Neural progenitor cell (in vitro differentiated cells): ENCODE measurements around the gene ARIH1. TPM values are rescaled to one million over a fixed set of nuclear protein-coding genes. Genes with fewer than 3 reads are reported as not detected.

Experiments
- DNase-seq: peaks from one replicate; pipeline ENCODE4 v3.0.0-alpha.2; 2016; ENCODE audit warnings: low spot score
- H2AFZ ChIP-seq: fragments of 200-600 bp; sonication (generic); replicated peaks from 2 replicates; pipeline ENCODE4 v1.6.1; 2016; ENCODE audit warnings: antibody characterized with exemption
- H3F3A ChIP-seq: fragments of 200-600 bp; sonication (generic); 2 replicates; pipeline ENCODE4 v1.6.1; 2016; ENCODE audit warnings: antibody characterized with exemption, low read depth
- H3K27ac ChIP-seq: fragments of 200-600 bp; sonication (generic); 2 replicates; pipeline ENCODE4 v1.5.1; 2016; ENCODE audit warnings: mild to moderate bottlenecking
- H3K27me3 ChIP-seq: fragments of 200-600 bp; sonication (generic); 2 replicates; pipeline ENCODE4 v1.6.1; 2016; ENCODE audit warnings: mild to moderate bottlenecking, moderate library complexity
- H3K36me3 ChIP-seq: fragments of 200-600 bp; sonication (generic); 2 replicates; pipeline ENCODE4 v1.5.1; 2016
- H3K4me1 ChIP-seq: fragments of 200-600 bp; sonication (generic); 2 replicates; pipeline ENCODE4 v1.6.1; 2016; ENCODE audit warnings: mixed run types
- H3K4me2 ChIP-seq: fragments of 200-600 bp; sonication (generic); 2 replicates; pipeline ENCODE4 v1.6.1; 2016
- H3K4me3 ChIP-seq: fragments of 200-600 bp; sonication (generic); 2 replicates; pipeline ENCODE4 v1.5.1; 2016
- H3K79me2 ChIP-seq: fragments of 200-600 bp; sonication (generic); 2 replicates; pipeline ENCODE4 v1.6.1; 2016; ENCODE audit warnings: low read depth
- H3K9ac ChIP-seq: fragments of 200-600 bp; sonication (generic); 2 replicates; pipeline ENCODE4 v1.6.1; 2016
- H3K9me3 ChIP-seq: fragments of 200-600 bp; sonication (generic); 2 replicates; pipeline ENCODE4 v1.5.1; 2016; ENCODE audit warnings: low read depth
- H4K20me1 ChIP-seq: fragments of 200-600 bp; sonication (generic); 2 replicates; pipeline ENCODE4 v1.6.1; 2016; ENCODE audit warnings: low read depth
- H3K27ac Mint-ChIP-seq: 3 replicates; pipeline ENCODE4 v1.8.0; 2021; ENCODE audit warnings: mixed read lengths
- H3K27me3 Mint-ChIP-seq: 2 replicates; pipeline ENCODE4 v1.8.0; 2022; ENCODE audit warnings: low read depth, mild to moderate bottlenecking, inconsistent platforms, moderate library complexity, mixed read lengths; ENCODE audit not compliant: insufficient read depth
- H3K36me3 Mint-ChIP-seq: 3 replicates; pipeline ENCODE4 v1.8.0; 2021; ENCODE audit warnings: mixed read lengths
- H3K4me1 Mint-ChIP-seq: 3 replicates; pipeline ENCODE4 v1.8.0; 2021; ENCODE audit warnings: mixed read lengths
- H3K4me3 Mint-ChIP-seq: 3 replicates; pipeline ENCODE4 v1.8.0; 2021; ENCODE audit warnings: mild to moderate bottlenecking, moderate library complexity, mixed read lengths
- H3K9me3 Mint-ChIP-seq: 3 replicates; pipeline ENCODE4 v1.8.0; 2020; ENCODE audit warnings: mixed read lengths
- CTCF ChIP-seq: fragments of 200-600 bp; sonication (generic); IDR thresholded peaks from 2 replicates; pipeline ENCODE4 v1.5.1; 2017; ENCODE audit warnings: antibody characterized with exemption, mild to moderate bottlenecking
- EZH2 ChIP-seq: fragments of 200-600 bp; sonication (generic); IDR thresholded peaks from 2 replicates; pipeline ENCODE4 v1.6.1; 2017; ENCODE audit warnings: antibody characterized with exemption, mild to moderate bottlenecking, moderate library complexity
- EZH2phosphoT487 ChIP-seq: fragments of 200-600 bp; sonication (generic); IDR thresholded peaks from 2 replicates; pipeline ENCODE4 v1.6.1; 2017; ENCODE audit warnings: antibody characterized with exemption
- total RNA-seq: library from RNA; depleted of rRNA; stranded (reverse); fragments of >200 nt; gene quantifications from 2 replicates; pipeline ENCODE4 v1.2.3, GENCODE V29; 2015; ENCODE audit warnings: low replicate concordance

Gene ARIH1
- total RNA-seq, 1 donor from 2014 or later, result 68.0 TPM

GRCh38 chr15:72541674-72542073, 67.5 kb downstream of the ARIH1 start:
- H3K36me3 Mint-ChIP-seq, result peaks cover 27% of the 10 kb centered on the region
- Histone ChIP-seq H3K36me3 (peaks cover 14% of the 10 kb centered on the region), H3K79me2 (peaks cover 90% of the 10 kb centered on the region), H3K4me3 (no peak overlapping the region), H3F3A (peaks cover 5% of the 10 kb centered on the region), H3K4me2 (no peak overlapping the region), H3K27ac (no peak overlapping the region), H4K20me1 (peaks cover 15% of the 10 kb centered on the region), H3K9me3 (peaks cover 12% of the 10 kb centered on the region), H3K9ac (no peak overlapping the region), H2AFZ (no peak overlapping the region), H3K27me3 (no peaks in the 10 kb centered on the region), H3K4me1 (no peaks in the 10 kb centered on the region)
- H3K27me3 Mint-ChIP-seq, result no peaks in the 10 kb centered on the region
- H3K27ac Mint-ChIP-seq, result no peak overlapping the region
- H3K4me1 Mint-ChIP-seq, result no peaks in the 10 kb centered on the region
- TF ChIP-seq EZH2 (no peak), CTCF (no peak), EZH2phosphoT487 (no peak)
- H3K4me3 Mint-ChIP-seq, result no peak overlapping the region
- no peak for DNase-seq
- peaks cover 17% of the 10 kb centered on the region for H3K9me3 Mint-ChIP-seq

- Mint-ChIP-seq H3K4me3 (no peak overlapping the region), H3K36me3 (peaks cover 18% of the 10 kb centered on the region), H3K27ac (no peak overlapping the region), H3K9me3 (peaks cover 9% of the 10 kb centered on the region), H3K27me3 (no peaks in the 10 kb centered on the region), H3K4me1 (no peaks in the 10 kb centered on the region)
- peaks cover 9% of the 10 kb centered on the region for H3K36me3 ChIP-seq
- no peak overlapping the region for H3K4me3 ChIP-seq
- DNase-seq, result no peak
- no peak for TF ChIP-seq CTCF
- TF ChIP-seq EZH2phosphoT487, result no peak
- TF ChIP-seq EZH2, result no peak
- no peak overlapping the region for H2AFZ ChIP-seq
- no peaks in the 10 kb centered on the region for H3K27me3 ChIP-seq
- no peak overlapping the region for H3K27ac ChIP-seq
- H3K4me1 ChIP-seq, result no peaks in the 10 kb centered on the region
- H3K9me3 ChIP-seq, result peaks cover 10% of the 10 kb centered on the region
- peaks cover 81% of the 10 kb centered on the region for H3K79me2 ChIP-seq
- peaks cover 24% of the 10 kb centered on the region for H4K20me1 ChIP-seq
- no peak overlapping the region for H3K4me2 ChIP-seq
- no peak overlapping the region for H3K9ac ChIP-seq
- peaks cover 5% of the 10 kb centered on the region for H3F3A ChIP-seq
Measured at GRCh38 chr15:72545156-72545555, 71.0 kb downstream of the ARIH1 start.

- peaks cover 68% of the 10 kb centered on the region for H3K79me2 ChIP-seq
- no peaks in the 10 kb centered on the region for H3K9me3 ChIP-seq
- H3K4me3 ChIP-seq, result no peak overlapping the region
- peaks cover 48% of the 10 kb centered on the region for H4K20me1 ChIP-seq
- H3K4me2 ChIP-seq, result no peak overlapping the region
- H3F3A ChIP-seq, result no peaks in the 10 kb centered on the region
- Mint-ChIP-seq H3K9me3 (no peaks in the 10 kb centered on the region), H3K4me1 (no peaks in the 10 kb centered on the region), H3K27ac (no peak overlapping the region), H3K36me3 (peaks cover 17% of the 10 kb centered on the region), H3K27me3 (no peaks in the 10 kb centered on the region), H3K4me3 (no peak overlapping the region)
- no peaks in the 10 kb centered on the region for H3K27me3 ChIP-seq
- H3K27ac ChIP-seq, result no peak overlapping the region
- no peak overlapping the region for H3K9ac ChIP-seq
- no peak overlapping the region for H2AFZ ChIP-seq
- DNase-seq, result no peak
- peaks cover 4% of the 10 kb centered on the region for H3K36me3 ChIP-seq
- H3K4me1 ChIP-seq, result no peaks in the 10 kb centered on the region
- TF ChIP-seq EZH2phosphoT487, result no peak
- no peak for TF ChIP-seq CTCF
- no peak for TF ChIP-seq EZH2
Measured at GRCh38 chr15:72554471-72555425, 80.6 kb downstream of the ARIH1 start.
